ENCODE results near the gene COBLL1. TPM values are rescaled to one million over a fixed set of nuclear protein-coding genes. Genes with fewer than 3 reads are reported as not detected.
A peak's percentile ranks its signal among the peaks of the same experiment; 100 is the strongest.

Gene COBLL1
- total and polyA plus RNA-seq, 2 donors (not counting 1 experiment from before 2014, with no cell fraction given) = 10.1 to 11.9 TPM

DNA sequence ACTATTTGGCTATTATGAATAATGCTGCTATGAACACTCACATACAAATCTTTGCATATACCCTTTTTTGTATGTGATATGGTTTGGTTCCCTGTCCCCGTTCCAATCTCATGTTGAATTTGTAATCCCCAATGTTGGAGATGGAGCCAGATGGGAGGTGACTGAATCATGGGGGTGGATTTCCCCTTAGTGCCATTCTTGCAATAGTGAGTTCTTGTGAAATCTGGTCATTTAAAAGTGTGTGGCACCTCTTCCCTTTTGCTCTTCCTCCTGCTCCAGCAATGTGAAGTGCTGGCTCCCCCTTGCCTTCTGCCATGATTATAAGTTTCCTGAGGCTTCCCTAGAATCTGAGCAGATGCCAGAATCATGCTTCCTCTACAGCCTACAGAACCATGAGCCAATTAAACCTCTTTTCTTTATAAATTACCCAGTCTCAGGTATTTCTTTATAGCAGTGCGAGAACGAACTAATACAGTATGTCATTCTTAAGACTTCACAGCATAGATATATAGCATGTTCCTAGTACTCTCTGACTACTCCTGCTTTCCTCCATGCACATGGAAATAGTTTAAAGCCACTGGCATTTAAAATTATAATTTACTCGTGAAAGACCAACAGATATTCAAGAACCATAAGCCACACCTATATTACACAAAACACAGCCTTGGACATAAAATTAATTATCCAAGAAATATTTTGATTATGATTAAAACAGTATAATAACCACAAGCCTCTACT is 75.2 kb downstream of the COBLL1 start:
- H3K9ac ChIP-seq (ENCODE audit: insufficient read depth, low read length) = no peak overlapping the region
- DNase-seq (ENCODE audit: low read depth in 2 of 2) = no peak
- no peak overlapping the region for H3K4me2 ChIP-seq (ENCODE audit: extremely low read depth, insufficient read depth, low read length)
- no peaks in the 10 kb centered on the region for H3K27me3 ChIP-seq (ENCODE audit: control insufficient read depth, insufficient read depth, low read length)
- H3K4me3 ChIP-seq (replicated peaks in 1 of 4; ENCODE audit: control extremely low read depth in 1 of 4, insufficient read depth in 1 of 4, low read depth in 3 of 4, low read length in 4 of 4) = no peak overlapping the region
- H3K27ac ChIP-seq (ENCODE audit: insufficient read depth, low read length) = no peak overlapping the region
- H3K36me3 ChIP-seq (ENCODE audit: control insufficient read depth, insufficient read depth, low read length) = no peaks in the 10 kb centered on the region
- TF ChIP-seq, protein P1, sequence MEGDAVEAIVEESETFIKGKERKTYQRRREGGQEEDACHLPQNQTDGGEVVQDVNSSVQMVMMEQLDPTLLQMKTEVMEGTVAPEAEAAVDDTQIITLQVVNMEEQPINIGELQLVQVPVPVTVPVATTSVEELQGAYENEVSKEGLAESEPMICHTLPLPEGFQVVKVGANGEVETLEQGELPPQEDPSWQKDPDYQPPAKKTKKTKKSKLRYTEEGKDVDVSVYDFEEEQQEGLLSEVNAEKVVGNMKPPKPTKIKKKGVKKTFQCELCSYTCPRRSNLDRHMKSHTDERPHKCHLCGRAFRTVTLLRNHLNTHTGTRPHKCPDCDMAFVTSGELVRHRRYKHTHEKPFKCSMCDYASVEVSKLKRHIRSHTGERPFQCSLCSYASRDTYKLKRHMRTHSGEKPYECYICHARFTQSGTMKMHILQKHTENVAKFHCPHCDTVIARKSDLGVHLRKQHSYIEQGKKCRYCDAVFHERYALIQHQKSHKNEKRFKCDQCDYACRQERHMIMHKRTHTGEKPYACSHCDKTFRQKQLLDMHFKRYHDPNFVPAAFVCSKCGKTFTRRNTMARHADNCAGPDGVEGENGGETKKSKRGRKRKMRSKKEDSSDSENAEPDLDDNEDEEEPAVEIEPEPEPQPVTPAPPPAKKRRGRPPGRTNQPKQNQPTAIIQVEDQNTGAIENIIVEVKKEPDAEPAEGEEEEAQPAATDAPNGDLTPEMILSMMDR (conservative IDR thresholded peaks at IDR 0.05 in 1 of 2, IDR thresholded peaks at IDR 0.05 in 1 of 2; ENCODE audit: low read depth in 1 of 2, low read length in 2 of 2) = no peak
- no peak for TF ChIP-seq EZH2 (IDR thresholded peaks at IDR 0.05; ENCODE audit: low read length, missing control alignments)
- no peaks in the 10 kb centered on the region for H3K9me3 ChIP-seq (ENCODE audit: control insufficient read depth, insufficient read depth, low read depth, low read length)
- H3K4me1 ChIP-seq (ENCODE audit: control insufficient read depth, extremely low read depth, insufficient read depth, low read length) = no peaks in the 10 kb centered on the region
- H2AFZ ChIP-seq (ENCODE audit: low read length) = no peak overlapping the region
- no peaks in the 10 kb centered on the region for H3K79me2 ChIP-seq (ENCODE audit: control insufficient read depth, insufficient read depth, low read length)
- no peaks in the 10 kb centered on the region for H4K20me1 ChIP-seq (ENCODE audit: control insufficient read depth, extremely low read depth, insufficient read depth, low read length)

DNA sequence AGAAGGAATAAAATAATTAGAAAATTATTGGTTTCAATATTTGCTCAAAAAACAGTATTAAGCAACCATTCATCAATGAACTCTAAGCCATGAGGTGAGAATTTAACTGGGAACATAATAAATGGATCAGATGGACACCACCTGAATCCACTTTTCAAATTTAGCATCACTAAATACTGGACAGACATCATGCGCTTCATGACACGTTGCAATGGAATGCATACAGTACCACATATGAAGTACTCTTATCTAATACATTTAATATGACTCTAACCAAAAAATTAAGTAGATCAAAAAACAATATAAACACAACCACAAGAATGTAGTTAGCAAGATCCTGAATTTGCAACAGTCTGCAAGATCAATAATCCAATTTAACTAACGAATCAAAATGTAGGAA is 76.6 kb downstream of the COBLL1 start:
- H3K4me1 ChIP-seq (ENCODE audit: control insufficient read depth, extremely low read depth, insufficient read depth, low read length) = no peaks in the 10 kb centered on the region
- H3K4me2 ChIP-seq (ENCODE audit: extremely low read depth, insufficient read depth, low read length) = no peak overlapping the region
- H3K79me2 ChIP-seq (ENCODE audit: control insufficient read depth, insufficient read depth, low read length) = no peaks in the 10 kb centered on the region
- H3K4me3 ChIP-seq (replicated peaks in 1 of 4; ENCODE audit: control extremely low read depth in 1 of 4, insufficient read depth in 1 of 4, low read depth in 3 of 4, low read length in 4 of 4) = no peak overlapping the region
- no peak overlapping the region for H3K27ac ChIP-seq (ENCODE audit: insufficient read depth, low read length)
- TF ChIP-seq EZH2 (IDR thresholded peaks at IDR 0.05; ENCODE audit: low read length, missing control alignments) = no peak
- TF ChIP-seq, protein P1 (conservative IDR thresholded peaks at IDR 0.05 in 1 of 2, IDR thresholded peaks at IDR 0.05 in 1 of 2; ENCODE audit: low read depth in 1 of 2, low read length in 2 of 2) = no peak
- H3K9me3 ChIP-seq (ENCODE audit: control insufficient read depth, insufficient read depth, low read depth, low read length) = no peaks in the 10 kb centered on the region
- no peak overlapping the region for H2AFZ ChIP-seq (ENCODE audit: low read length)
- DNase-seq (ENCODE audit: low read depth in 2 of 2) = peak; percentile 2 to 62
- no peaks in the 10 kb centered on the region for H4K20me1 ChIP-seq (ENCODE audit: control insufficient read depth, extremely low read depth, insufficient read depth, low read length)
- H3K9ac ChIP-seq (ENCODE audit: insufficient read depth, low read length) = no peak overlapping the region
- no peaks in the 10 kb centered on the region for H3K36me3 ChIP-seq (ENCODE audit: control insufficient read depth, insufficient read depth, low read length)
- H3K27me3 ChIP-seq (ENCODE audit: control insufficient read depth, insufficient read depth, low read length) = no peaks in the 10 kb centered on the region

DNA sequence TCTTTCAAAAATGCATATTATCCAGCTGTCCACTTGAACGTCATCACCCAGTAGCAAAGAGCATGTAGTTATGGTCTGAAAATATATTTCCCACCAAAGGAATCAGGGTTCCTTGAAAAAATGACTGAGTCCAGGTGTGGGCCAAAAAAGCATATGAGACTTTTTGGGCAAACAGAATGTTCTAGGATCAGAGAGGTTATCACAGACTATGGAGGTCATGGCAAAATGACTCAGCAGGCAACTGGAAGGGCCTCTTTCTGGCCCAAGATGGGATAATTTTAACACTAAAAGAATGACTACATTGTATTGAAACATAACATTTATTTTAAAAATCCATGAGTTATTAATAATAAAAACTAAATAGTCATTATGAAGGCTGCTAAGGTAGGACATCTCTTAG is 77.1 kb downstream of the COBLL1 start:
- Histone ChIP-seq H3K4me2 (ENCODE audit: extremely low read depth, insufficient read depth, low read length) (no peak overlapping the region), H3K27me3 (ENCODE audit: control insufficient read depth, insufficient read depth, low read length) (no peaks in the 10 kb centered on the region), H3K4me1 (ENCODE audit: control insufficient read depth, extremely low read depth, insufficient read depth, low read length) (no peaks in the 10 kb centered on the region), H3K27ac (ENCODE audit: insufficient read depth, low read length) (no peak overlapping the region), H3K79me2 (ENCODE audit: control insufficient read depth, insufficient read depth, low read length) (no peaks in the 10 kb centered on the region), H3K9me3 (ENCODE audit: control insufficient read depth, insufficient read depth, low read depth, low read length) (no peaks in the 10 kb centered on the region), H3K9ac (ENCODE audit: insufficient read depth, low read length) (no peak overlapping the region), H2AFZ (ENCODE audit: low read length) (no peak overlapping the region), H4K20me1 (ENCODE audit: control insufficient read depth, extremely low read depth, insufficient read depth, low read length) (no peaks in the 10 kb centered on the region), H3K4me3 (replicated peaks in 1 of 4; ENCODE audit: control extremely low read depth in 1 of 4, insufficient read depth in 1 of 4, low read depth in 3 of 4, low read length in 4 of 4) (no peak overlapping the region), H3K36me3 (ENCODE audit: control insufficient read depth, insufficient read depth, low read length) (no peaks in the 10 kb centered on the region)
- TF ChIP-seq, protein P1 (conservative IDR thresholded peaks at IDR 0.05 in 1 of 2, IDR thresholded peaks at IDR 0.05 in 1 of 2; ENCODE audit: low read depth in 1 of 2, low read length in 2 of 2) = no peak
- TF ChIP-seq EZH2 (IDR thresholded peaks at IDR 0.05; ENCODE audit: low read length, missing control alignments) = no peak
- DNase-seq (ENCODE audit: low read depth in 2 of 2) = no peak

Measured in fibroblast of lung (primary cell).